NCI-H128 (cell line): ENCODE results near the gene OR5AN1.
"Not testable (repeated sequence)": the region's sequence is repeated elsewhere in the genome, so short reads cannot be mapped to it uniquely, and the experiment has no call there.

Experiments
- DNase-seq: peaks from one replicate; lab custom pipeline; 2025; ENCODE audit not compliant: unreplicated experiment; lab: John Stamatoyannopoulos, UW

Gene OR5AN1, protein sequence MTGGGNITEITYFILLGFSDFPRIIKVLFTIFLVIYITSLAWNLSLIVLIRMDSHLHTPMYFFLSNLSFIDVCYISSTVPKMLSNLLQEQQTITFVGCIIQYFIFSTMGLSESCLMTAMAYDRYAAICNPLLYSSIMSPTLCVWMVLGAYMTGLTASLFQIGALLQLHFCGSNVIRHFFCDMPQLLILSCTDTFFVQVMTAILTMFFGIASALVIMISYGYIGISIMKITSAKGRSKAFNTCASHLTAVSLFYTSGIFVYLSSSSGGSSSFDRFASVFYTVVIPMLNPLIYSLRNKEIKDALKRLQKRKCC

DNA sequence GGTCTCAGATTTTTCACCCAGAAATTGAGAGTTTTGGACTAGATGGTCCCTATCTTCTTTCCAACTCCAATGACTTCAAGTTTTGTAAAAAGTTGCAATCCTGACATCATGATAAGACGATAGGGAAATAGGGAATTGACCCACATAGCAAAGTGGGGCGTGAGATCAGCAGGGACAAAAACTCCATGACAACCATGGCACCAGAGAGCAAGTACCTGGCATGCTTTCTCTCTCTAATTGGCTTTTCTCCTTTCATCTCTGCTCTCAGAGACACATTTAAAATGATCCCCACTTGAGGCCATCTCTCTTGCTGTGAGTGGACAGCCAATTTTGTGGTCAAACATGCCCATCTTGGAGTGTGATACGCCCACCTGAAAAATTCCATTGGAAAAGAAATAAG lies at the start of gene OR5AN1:
Gene OR5AN1 (plus strand): TSS at position 301 of the 400 bp plus-strand sequence. CDS start 5,564 bp downstream, outside the sequence.
- no peak for DNase-seq

DNA sequence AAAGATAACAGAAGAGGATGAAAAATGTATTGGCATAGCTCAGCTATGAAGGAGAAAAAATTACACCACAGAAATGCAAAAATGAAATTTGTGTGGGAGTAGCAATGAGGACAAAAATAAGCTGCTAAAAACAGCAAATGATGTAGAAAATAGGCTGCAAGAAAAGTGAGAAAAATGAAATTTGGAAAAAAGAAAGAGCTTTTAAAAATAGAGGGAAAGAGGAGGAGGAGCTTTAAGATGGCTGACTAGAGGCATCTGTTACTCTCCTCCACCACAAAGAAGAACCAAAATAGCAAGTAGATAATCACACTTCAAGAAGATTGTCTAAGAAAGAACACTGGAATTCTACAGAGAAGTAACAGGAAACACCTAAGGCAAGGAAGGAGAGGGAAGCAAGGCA lies 23.7 kb upstream of the OR5AN1 start:
- DNase-seq, result no peak

DNA sequence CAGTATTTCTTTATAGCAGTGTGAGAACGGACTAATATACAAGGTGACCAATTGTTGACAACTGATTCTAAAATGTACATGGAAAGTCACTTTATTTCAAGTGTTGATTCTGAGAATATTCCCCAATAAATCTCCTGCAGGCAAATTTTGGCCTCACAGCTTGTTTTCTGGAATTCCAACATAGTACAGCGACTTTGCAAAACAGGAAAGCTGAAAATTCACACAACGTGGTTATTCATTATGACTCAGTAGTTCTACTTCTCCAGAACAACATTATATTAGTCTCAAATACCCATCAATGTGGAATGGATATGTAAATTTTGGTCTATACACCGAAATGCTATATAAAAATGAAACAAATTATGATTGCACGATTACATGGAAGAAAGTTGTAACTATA lies 22.5 kb upstream of the OR5AN1 start:
- no peak for DNase-seq

GRCh38 chr11:59336931-59337330 lies 21.8 kb upstream of the OR5AN1 start:
- no peak for DNase-seq

- DNase-seq, result not testable (repeated sequence)
Observed at GRCh38 chr11:59349657-59350056, 9.0 kb upstream of the OR5AN1 start.

DNA sequence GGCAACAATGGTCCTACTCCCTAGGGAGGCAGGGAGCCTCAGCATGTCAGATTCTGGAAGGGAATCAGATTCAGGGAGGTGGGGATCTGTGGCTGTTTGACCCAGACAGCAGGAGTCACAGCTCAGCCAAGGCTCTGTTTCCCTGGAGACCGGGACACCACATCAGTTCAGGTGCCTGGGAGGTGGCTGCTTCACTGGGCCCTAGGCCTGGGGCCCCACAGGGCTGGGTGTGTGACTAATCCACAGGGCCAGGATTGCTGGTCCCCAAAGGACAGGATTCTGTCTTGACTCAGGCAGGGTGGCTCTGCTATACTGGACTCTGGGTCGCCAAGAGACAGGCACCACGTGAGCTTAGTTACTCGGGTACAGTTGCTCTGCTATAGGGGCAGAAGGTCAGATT lies 3.5 kb upstream of the OR5AN1 start:
- DNase-seq, result no peak

DNA sequence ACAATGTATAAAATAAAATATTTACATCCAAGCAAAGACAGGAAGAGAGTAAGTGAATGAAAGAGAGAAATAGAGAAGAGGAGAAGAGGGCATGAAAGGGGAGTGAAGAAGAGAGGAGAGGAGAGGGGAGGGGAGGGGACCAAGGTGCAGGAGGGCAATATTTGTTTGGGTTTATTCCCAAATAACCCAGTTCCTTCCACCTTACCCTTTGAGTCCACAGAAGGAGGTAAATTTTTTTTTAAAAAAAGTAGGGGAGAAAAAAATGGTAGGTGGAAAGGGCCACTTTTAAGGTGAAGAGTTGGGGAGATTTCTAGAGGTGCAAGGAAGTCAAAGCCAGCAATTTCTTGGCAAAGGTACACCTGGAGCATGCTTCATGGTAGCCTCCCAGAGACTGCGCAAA lies 2.1 kb upstream of the OR5AN1 start:
- DNase-seq, result no peak

DNA sequence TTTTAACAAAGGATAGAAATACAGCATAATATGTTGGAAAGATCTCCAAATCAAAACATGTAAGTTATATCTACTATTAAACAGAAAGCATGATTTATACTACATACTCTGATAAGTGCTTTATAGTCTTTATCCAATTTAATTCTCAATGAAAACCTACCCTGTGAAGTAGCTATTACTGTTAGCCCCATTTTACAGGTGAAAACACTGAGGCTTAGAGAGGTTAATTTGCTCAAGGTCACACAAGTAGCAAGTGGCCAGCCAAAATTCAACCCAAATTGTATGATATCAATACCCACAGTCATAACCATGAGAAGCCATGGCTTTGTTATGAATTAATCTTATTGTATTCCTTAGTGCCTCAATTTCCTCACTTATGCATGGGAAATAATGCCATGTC lies 675 bp upstream of the OR5AN1 start:
- no peak for DNase-seq

DNA sequence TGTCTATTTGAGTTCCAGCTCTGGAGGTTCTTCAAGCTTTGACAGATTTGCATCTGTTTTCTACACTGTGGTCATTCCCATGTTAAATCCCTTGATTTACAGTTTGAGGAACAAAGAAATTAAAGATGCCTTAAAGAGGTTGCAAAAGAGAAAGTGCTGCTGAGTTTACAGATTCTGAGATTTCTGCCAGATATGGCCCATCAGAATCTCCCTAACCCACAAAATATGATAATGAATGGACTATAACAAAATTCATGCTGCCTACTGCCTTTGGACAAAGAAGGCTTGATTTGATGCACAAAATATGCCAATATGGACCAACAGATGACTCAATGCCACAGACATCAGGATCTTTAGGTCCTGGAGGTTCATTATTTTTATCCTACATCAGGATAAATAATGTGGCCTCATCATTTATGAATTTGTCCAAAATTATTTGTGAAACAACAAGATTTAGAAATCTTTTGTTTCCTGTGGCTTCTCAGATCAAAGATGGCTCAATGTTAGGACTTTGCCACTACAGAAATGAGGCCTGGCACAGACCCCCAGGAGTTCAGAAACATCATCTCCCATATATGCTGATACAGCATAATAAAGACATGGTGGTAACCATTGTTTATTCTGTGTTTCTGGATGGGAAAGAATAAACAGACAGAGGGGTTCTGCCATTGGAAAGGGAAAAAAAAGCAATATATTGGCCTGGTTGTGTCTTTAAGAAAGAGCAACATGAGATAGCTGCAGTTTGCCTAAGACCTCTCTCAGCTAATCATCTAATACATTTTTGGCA lies 6.7 kb downstream of the OR5AN1 start:
- no peak for DNase-seq

DNA sequence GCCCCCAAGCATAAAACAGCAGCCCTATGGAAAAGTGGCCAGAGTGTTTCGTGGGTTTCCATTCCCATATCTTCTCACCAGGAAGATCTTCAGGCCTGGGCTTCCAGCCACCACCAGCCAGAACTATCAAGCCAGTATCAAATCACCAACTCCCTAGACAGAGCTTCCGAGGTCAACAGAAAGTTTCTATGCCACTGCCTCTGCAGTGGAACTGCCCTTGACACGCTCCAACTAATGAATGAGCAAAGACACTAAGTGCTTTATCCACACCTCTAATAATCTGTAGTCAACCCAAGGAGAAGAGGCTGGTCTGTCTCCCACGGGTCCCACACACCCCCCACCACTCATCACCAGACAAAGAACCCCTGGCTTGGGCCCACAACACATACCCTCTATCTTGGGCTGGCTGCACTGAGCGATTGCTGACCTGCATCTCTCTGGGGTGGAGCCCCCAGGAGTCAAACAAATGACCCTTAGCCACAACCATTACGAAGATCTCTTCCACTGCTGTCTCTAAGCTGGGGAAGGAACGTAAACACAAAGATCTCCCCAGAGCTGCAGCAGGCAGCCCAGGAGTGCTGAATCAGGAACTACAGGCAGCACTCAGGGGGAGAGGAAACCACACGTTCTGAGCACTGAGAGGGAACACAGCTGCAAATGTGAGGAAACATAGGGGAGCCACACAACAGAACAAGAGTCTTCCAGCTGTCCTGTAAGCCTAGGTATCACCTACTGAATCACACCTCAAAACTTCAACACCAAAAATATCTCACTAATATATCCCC lies 9.7 kb downstream of the OR5AN1 start:
- DNase-seq, result no peak

DNA sequence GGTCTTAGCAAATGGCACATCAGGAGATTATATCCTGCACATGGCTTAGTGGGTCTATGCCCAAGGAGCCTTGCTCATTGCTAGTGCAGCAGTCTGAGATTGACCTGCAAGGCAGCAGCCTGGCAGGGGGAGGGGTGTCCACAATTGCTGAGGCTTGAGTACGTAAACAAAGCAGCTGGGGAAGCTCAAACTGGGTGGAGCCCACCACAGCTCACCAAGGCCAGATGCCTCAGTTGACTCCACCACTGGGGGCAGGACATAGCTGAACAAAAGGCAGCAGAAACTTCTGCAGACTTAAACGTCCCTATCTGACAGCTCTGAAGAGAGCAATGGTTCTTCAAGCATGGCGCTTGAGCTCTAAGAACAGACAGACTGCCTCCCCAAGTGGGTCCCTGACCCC lies 13.6 kb downstream of the OR5AN1 start:
- DNase-seq, result not testable (repeated sequence)

- DNase-seq, result no peak
Observed at GRCh38 chr11:59380263-59381059, 21.8 kb downstream of the OR5AN1 start.

DNA sequence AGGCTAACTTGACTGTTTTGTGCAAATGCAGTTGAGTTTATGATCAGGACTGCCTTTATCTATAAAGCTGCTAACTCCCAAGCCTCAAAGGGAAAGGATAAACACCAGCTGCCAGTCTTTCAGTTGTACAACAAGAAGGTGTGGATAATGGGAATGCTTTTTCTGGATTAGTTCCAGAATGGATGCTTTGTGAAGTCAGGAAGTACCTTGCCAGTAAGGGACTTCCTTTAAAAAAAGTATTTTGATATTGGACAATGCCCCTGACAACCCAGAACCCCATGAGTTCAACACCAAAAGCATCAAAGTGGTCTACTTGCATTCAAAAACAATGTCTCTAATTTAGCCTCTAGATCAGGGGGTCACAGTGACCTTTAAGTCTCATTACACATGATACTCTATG lies 35.5 kb downstream of the OR5AN1 start:
- no peak for DNase-seq

- no peak for DNase-seq
Observed at GRCh38 chr11:59400461-59401261, 42.0 kb downstream of the OR5AN1 start.

GRCh38 chr11:59401262-59401552 lies 42.5 kb downstream of the OR5AN1 start:
- DNase-seq, result no peak

- DNase-seq, result no peak
Observed at GRCh38 chr11:59403546-59403945, 44.9 kb downstream of the OR5AN1 start.

DNA sequence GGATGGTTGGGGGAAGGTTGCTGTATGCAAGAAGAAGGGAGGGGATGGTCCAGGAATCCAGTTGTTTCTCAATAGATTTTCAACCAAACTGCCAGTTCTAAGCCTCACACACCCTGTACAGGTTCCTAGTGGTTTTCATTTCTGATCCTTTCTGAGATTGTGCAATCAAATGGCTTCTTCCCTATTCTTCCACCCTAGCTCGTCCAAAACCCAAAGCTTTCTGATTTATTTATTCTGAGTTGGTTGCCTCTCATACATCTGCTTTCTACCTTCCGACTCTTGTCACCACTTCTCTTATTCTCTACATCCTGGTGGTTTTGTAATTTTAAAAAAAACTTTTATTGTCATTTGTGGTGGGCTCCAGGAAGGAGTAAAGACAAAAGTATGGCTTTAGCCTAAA lies 55.0 kb downstream of the OR5AN1 start:
- DNase-seq, result no peak

DNA sequence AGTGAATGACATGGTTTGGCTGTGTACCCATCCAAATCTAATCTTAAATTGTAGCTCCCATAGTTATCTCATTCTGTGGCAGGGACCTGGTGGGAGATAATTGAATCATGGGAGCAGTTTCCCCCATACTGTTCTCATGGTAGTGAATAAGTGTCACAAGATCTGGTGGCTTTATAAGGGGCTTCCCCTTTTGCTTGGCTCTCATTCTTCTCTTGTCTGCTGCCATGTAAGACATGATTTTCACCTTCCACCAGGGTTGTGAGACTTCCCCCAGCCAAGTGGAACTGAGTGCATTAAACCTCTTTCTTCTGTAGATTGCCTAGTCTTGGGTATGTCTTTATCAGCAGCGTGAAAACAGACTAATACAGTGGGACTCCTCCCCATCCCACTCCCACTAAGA lies 56.4 kb downstream of the OR5AN1 start:
- DNase-seq, result no peak

DNA sequence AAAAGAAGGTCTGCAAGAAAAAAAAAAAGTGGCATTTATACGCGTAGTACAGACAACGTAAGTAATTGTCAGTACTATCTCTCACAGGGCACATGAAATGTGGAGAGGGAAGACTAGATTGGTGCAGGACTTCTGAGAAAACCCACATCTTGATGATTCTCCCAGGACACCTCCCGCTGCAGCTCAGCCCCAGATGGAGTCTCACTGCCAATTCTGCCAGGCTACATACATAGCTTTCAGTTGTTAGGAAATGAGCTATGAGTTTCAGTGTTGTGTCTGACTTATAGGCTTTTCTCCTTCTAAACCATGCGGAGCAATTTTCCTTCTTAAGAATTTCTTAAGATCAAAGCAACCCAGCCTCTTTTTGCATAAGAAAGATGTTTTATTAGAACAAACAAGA lies 57.9 kb downstream of the OR5AN1 start:
- DNase-seq, result no peak

- no peak for DNase-seq
Observed at GRCh38 chr11:59417023-59417422, 58.3 kb downstream of the OR5AN1 start.
